RWPE2 (cell line): ENCODE measurements around the gene SIX3.

Experiments used
- ATAC-seq: fragments of 200-7000 bp; cut with Tn5 transposase; 3 replicates; pipeline ENCODE4 v1.9.1; 2021; ENCODE audit warnings: low read depth
- DNase-seq: peaks from one replicate; pipeline ENCODE4 v3.0.0-alpha.2; 2020; ENCODE audit warnings: low spot score
- H3K27ac ChIP-seq: fragments of 450-650 bp; 2 replicates; pipeline ENCODE4 v1.5.1; 2017; ENCODE audit warnings: mild to moderate bottlenecking; ENCODE audit not compliant: poor library complexity, severe bottlenecking
- H3K27me3 ChIP-seq: fragments of 250-450 bp; sonication (Bioruptor Pico); 2 replicates; pipeline ENCODE4 v1.5.1; 2021; ENCODE audit warnings: mild to moderate bottlenecking, moderate library complexity; ENCODE audit not compliant: insufficient read depth, poor library complexity, severe bottlenecking
- H3K36me3 ChIP-seq: fragments of 250-450 bp; sonication (Bioruptor Pico); 2 replicates; pipeline ENCODE4 v1.5.1; 2020; ENCODE audit warnings: low read depth, mild to moderate bottlenecking, moderate library complexity
- H3K4me1 ChIP-seq: fragments of 250-450 bp; sonication (Bioruptor Pico); 2 replicates; pipeline ENCODE4 v1.5.1; 2021; ENCODE audit warnings: mild to moderate bottlenecking, moderate library complexity; ENCODE audit not compliant: insufficient read depth, poor library complexity, severe bottlenecking
- H3K4me3 ChIP-seq: fragments of 250-450 bp; sonication (Bioruptor Pico); 2 replicates; pipeline ENCODE4 v1.5.1; 2021; ENCODE audit warnings: mild to moderate bottlenecking, moderate library complexity; ENCODE audit not compliant: severe bottlenecking
- H3K9me3 ChIP-seq: fragments of 250-450 bp; sonication (Bioruptor Pico); 2 replicates; pipeline ENCODE4 v1.5.1; 2021; ENCODE audit warnings: mild to moderate bottlenecking, moderate library complexity; ENCODE audit not compliant: severe bottlenecking
- TF ChIP-seq, protein P1 (sequence below): fragments of 450-650 bp; IDR thresholded peaks from one replicate; pipeline ENCODE4 v1.5.1; 2017; ENCODE audit warnings: mild to moderate bottlenecking, moderate library complexity; ENCODE audit not compliant: poor library complexity, severe bottlenecking

The SIX3 gene

DNA sequence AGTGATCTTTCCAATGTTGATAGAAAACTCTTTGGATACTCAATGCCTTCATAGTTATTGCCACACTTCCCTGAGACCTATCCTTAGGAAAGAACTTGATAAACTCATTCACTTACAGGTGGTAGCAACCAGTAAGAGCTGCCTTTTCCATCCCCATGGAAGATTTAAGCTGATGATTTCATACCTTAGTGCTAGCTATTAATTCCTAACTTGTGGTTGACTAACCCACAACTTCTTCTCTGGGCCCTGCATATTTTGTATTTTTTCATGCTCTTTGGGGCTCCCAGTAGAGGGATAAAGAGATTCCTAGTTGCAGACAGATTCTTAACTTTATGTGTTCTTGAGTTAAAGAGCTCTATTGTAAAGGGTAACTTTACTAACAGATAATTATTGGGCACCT lies 25.2 kb upstream of the SIX3 start:
- Histone ChIP-seq H3K4me3 (no peak overlapping the region), H3K27ac (no peak overlapping the region), H3K4me1 (no peaks in the 10 kb centered on the region), H3K27me3 (peaks cover 4% of the 10 kb centered on the region), H3K9me3 (no peaks in the 10 kb centered on the region), H3K36me3 (no peaks in the 10 kb centered on the region)
- DNase-seq (no peak), ATAC-seq (no peak)
- TF ChIP-seq, protein P1, sequence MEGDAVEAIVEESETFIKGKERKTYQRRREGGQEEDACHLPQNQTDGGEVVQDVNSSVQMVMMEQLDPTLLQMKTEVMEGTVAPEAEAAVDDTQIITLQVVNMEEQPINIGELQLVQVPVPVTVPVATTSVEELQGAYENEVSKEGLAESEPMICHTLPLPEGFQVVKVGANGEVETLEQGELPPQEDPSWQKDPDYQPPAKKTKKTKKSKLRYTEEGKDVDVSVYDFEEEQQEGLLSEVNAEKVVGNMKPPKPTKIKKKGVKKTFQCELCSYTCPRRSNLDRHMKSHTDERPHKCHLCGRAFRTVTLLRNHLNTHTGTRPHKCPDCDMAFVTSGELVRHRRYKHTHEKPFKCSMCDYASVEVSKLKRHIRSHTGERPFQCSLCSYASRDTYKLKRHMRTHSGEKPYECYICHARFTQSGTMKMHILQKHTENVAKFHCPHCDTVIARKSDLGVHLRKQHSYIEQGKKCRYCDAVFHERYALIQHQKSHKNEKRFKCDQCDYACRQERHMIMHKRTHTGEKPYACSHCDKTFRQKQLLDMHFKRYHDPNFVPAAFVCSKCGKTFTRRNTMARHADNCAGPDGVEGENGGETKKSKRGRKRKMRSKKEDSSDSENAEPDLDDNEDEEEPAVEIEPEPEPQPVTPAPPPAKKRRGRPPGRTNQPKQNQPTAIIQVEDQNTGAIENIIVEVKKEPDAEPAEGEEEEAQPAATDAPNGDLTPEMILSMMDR = no peak

DNA sequence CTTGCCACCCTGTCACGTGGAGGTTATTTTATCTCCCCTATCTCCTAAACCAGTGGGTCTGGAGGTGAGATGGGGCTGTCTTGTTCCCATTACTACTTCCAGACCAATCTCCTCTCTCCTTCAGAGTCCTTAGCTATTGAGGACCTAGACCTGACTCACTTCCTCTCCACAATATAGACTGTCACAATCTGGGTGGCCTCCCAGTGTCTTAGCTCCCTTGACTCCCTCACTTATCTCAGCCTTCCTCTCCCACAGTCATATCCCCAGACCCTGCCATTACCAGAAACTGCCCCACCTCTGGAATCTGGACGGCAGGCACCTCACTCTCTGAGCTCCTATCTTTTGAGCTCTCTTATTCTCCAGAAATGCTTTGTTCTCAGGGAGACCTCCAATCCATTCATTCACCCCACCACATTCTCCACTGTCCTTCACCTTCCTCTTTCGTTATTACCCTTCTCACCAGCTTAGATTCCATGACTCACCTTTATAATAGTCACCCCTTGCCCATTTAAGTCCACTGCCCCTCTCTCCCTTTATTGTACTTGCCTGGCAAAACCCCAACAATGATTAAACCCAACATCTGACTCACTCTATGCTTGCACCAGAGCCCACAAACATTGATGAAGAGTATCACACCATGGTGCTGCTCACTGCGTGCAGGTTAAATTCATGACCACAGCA lies 23.3 kb upstream of the SIX3 start:
- Histone ChIP-seq H3K4me3 (no peak overlapping the region), H3K9me3 (no peaks in the 10 kb centered on the region), H3K27ac (no peak overlapping the region), H3K36me3 (no peaks in the 10 kb centered on the region), H3K27me3 (peaks cover 9% of the 10 kb centered on the region), H3K4me1 (no peaks in the 10 kb centered on the region)
- DNase-seq (no peak), ATAC-seq (peak; percentile 88)
- TF ChIP-seq, protein P1 = no peak

DNA sequence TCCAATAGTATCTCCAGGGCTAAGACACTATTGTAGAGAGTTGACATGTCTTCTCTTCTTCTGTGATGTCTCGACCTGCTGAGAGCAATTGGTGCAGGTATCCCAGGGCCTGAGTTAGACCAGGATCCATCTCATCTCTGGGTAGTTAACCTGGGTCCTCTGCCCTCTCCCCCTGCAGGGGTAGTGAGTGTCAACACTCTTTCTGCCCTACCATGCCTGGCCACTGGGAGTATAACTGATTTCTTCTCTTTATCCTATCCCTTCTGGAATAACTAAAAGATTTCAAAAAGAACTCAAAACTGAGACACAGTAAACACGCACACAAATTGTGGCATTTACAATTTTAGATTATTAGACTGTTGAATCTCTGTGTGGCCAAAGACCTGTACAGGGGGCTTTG lies 20.8 kb upstream of the SIX3 start:
- TF ChIP-seq, protein P1 = no peak
- Histone ChIP-seq H3K27ac (no peak overlapping the region), H3K4me1 (no peaks in the 10 kb centered on the region), H3K9me3 (no peaks in the 10 kb centered on the region), H3K27me3 (peaks cover 34% of the 10 kb centered on the region), H3K36me3 (no peaks in the 10 kb centered on the region), H3K4me3 (no peak overlapping the region)
- no peak for ATAC-seq
- DNase-seq = no peak

DNA sequence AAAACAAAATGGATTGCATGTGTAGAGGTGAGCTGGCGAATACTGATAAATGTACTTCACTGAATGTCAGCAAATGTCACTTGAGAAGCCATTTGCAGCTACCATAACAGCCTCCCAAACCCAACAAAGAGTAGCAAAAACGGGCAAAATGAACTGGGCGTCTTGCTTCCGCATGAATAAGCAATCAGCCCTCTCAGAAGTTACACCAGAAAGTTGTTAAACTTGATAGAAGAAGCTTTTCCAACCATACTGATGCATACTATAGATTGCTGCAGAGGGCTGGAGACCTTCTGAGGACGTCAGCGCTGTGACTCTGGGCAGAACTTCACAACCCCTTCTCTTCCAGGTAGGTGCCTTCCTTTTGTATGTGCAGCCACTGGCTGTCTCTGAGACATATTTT lies 18.7 kb upstream of the SIX3 start:
- no peaks in the 10 kb centered on the region for H3K9me3 ChIP-seq
- no peak for DNase-seq

More for the DNA sequence above, 18.7 kb upstream of the SIX3 start:
- peaks cover 54% of the 10 kb centered on the region for H3K27me3 ChIP-seq
- H3K27ac ChIP-seq = no peak overlapping the region
- H3K4me3 ChIP-seq = no peak overlapping the region
- no peak for ATAC-seq
- H3K4me1 ChIP-seq = no peaks in the 10 kb centered on the region
- no peaks in the 10 kb centered on the region for H3K36me3 ChIP-seq
- TF ChIP-seq, protein P1 = no peak
